Measurements from ENCODE around the gene WDR37. TPM values are rescaled to one million over a fixed set of nuclear protein-coding genes. Genes with fewer than 3 reads are reported as not detected.

The WDR37 gene
- total RNA-seq, 1 donor from 2014 or later = 13.6 TPM

- DNase-seq (ENCODE audit: extremely low spot score, unreplicated experiment) = no peak
- no peak for TF ChIP-seq CTCF (IDR thresholded peaks at IDR 0.05)
- H3K27ac Mint-ChIP-seq (ENCODE audit: unreplicated experiment) = no peak overlapping the region
Measured at GRCh38 chr10:1068380-1069361, 12.5 kb downstream of the WDR37 start.

GRCh38 chr10:1070919-1071318, 14.7 kb downstream of the WDR37 start:
- Mint-ChIP-seq H3K36me3 (ENCODE audit: unreplicated experiment) (peaks cover 4% of the 10 kb centered on the region), H3K4me1 (ENCODE audit: unreplicated experiment) (no peaks in the 10 kb centered on the region), H3K4me3 (ENCODE audit: unreplicated experiment) (no peak overlapping the region), H3K9me3 (ENCODE audit: unreplicated experiment) (no peaks in the 10 kb centered on the region), H3K27me3 (ENCODE audit: unreplicated experiment) (no peaks in the 10 kb centered on the region), H3K27ac (ENCODE audit: unreplicated experiment) (no peak overlapping the region)
- no peak for TF ChIP-seq CTCF (IDR thresholded peaks at IDR 0.05)
- DNase-seq (ENCODE audit: extremely low spot score, unreplicated experiment) = no peak

More at GRCh38 chr10:1068380-1069361, 12.5 kb downstream of the WDR37 start:
- peaks cover 17% of the 10 kb centered on the region for H3K36me3 Mint-ChIP-seq (ENCODE audit: unreplicated experiment)
- H3K4me1 Mint-ChIP-seq (ENCODE audit: unreplicated experiment) = no peaks in the 10 kb centered on the region
- H3K4me3 Mint-ChIP-seq (ENCODE audit: unreplicated experiment) = no peak overlapping the region
- H3K9me3 Mint-ChIP-seq (ENCODE audit: unreplicated experiment) = no peaks in the 10 kb centered on the region
- H3K27me3 Mint-ChIP-seq (ENCODE audit: unreplicated experiment) = no peaks in the 10 kb centered on the region

- no peak for TF ChIP-seq CTCF (IDR thresholded peaks at IDR 0.05)
- Mint-ChIP-seq H3K36me3 (ENCODE audit: unreplicated experiment) (peaks cover 12% of the 10 kb centered on the region), H3K27me3 (ENCODE audit: unreplicated experiment) (no peaks in the 10 kb centered on the region), H3K27ac (ENCODE audit: unreplicated experiment) (no peak overlapping the region), H3K4me3 (ENCODE audit: unreplicated experiment) (no peak overlapping the region), H3K4me1 (ENCODE audit: unreplicated experiment) (no peaks in the 10 kb centered on the region), H3K9me3 (ENCODE audit: unreplicated experiment) (no peaks in the 10 kb centered on the region)
- DNase-seq (ENCODE audit: extremely low spot score, unreplicated experiment) = no peak
Measured at GRCh38 chr10:1074052-1074747, 18.0 kb downstream of the WDR37 start.

GRCh38 chr10:1074748-1075308, 18.6 kb downstream of the WDR37 start:
- peak; percentile 25 for TF ChIP-seq CTCF (IDR thresholded peaks at IDR 0.05)
- H3K4me1 Mint-ChIP-seq (ENCODE audit: unreplicated experiment) = no peaks in the 10 kb centered on the region
- no peak for DNase-seq (ENCODE audit: extremely low spot score, unreplicated experiment)
- H3K27me3 Mint-ChIP-seq (ENCODE audit: unreplicated experiment) = no peaks in the 10 kb centered on the region
- no peak overlapping the region for H3K27ac Mint-ChIP-seq (ENCODE audit: unreplicated experiment)
- peaks cover 17% of the 10 kb centered on the region for H3K36me3 Mint-ChIP-seq (ENCODE audit: unreplicated experiment)
- no peak overlapping the region for H3K4me3 Mint-ChIP-seq (ENCODE audit: unreplicated experiment)
- no peaks in the 10 kb centered on the region for H3K9me3 Mint-ChIP-seq (ENCODE audit: unreplicated experiment)

Measured in osteocyte (in vitro differentiated cells).